ENCODE data around the gene CYB5R4. TPM values are rescaled to one million over a fixed set of nuclear protein-coding genes. Genes with fewer than 3 reads are reported as not detected.
"Not testable (repeated sequence)": the region's sequence is repeated elsewhere in the genome, so short reads cannot be mapped to it uniquely, and the experiment has no call there.

CYB5R4 gene
- total RNA-seq, 1 donor from 2014 or later: 17.1 TPM

- no peak for DNase-seq (ENCODE audit: low read depth)
Measured at GRCh38 chr6:83862776-83863471, 3.4 kb downstream of the CYB5R4 start.

- no peak for DNase-seq (ENCODE audit: low read depth)
Measured at GRCh38 chr6:83867043-83867442, 7.6 kb downstream of the CYB5R4 start.

GRCh38 chr6:83867527-83868161 lies 8.2 kb downstream of the CYB5R4 start:
- peak; percentile 51 for DNase-seq (ENCODE audit: low read depth)

GRCh38 chr6:83868639-83869038 lies 9.2 kb downstream of the CYB5R4 start:
- DNase-seq (ENCODE audit: low read depth): no peak

GRCh38 chr6:83870649-83871048 lies 11.2 kb downstream of the CYB5R4 start:
- DNase-seq (ENCODE audit: low read depth): no peak

- DNase-seq (ENCODE audit: low read depth): no peak
Measured at GRCh38 chr6:83872386-83873118, 13.1 kb downstream of the CYB5R4 start.

GRCh38 chr6:83873869-83874268 lies 14.4 kb downstream of the CYB5R4 start:
- DNase-seq (ENCODE audit: low read depth): no peak

GRCh38 chr6:83875843-83876242 lies 16.4 kb downstream of the CYB5R4 start:
- DNase-seq (ENCODE audit: low read depth): no peak

- DNase-seq (ENCODE audit: low read depth): no peak
Measured at GRCh38 chr6:83878902-83879644, 19.6 kb downstream of the CYB5R4 start.

GRCh38 chr6:83879746-83880145 lies 20.3 kb downstream of the CYB5R4 start:
- no peak for DNase-seq (ENCODE audit: low read depth)

GRCh38 chr6:83883240-83883639 lies 23.8 kb downstream of the CYB5R4 start:
- no peak for DNase-seq (ENCODE audit: low read depth)

- DNase-seq (ENCODE audit: low read depth): peak; percentile 63
Measured at GRCh38 chr6:83884523-83884922, 25.0 kb downstream of the CYB5R4 start.

GRCh38 chr6:83885984-83886383 lies 26.5 kb downstream of the CYB5R4 start:
- no peak for DNase-seq (ENCODE audit: low read depth)

GRCh38 chr6:83889621-83890020 lies 30.1 kb downstream of the CYB5R4 start:
- no peak for DNase-seq (ENCODE audit: low read depth)

GRCh38 chr6:83890520-83890919 lies 31.0 kb downstream of the CYB5R4 start:
- no peak for DNase-seq (ENCODE audit: low read depth)

GRCh38 chr6:83891586-83891985 lies 32.1 kb downstream of the CYB5R4 start:
- no peak for DNase-seq (ENCODE audit: low read depth)

GRCh38 chr6:83893024-83893423 lies 33.5 kb downstream of the CYB5R4 start:
- no peak for DNase-seq (ENCODE audit: low read depth)

- not testable (repeated sequence) for DNase-seq (ENCODE audit: low read depth)
Measured at GRCh38 chr6:83897094-83897493, 37.6 kb downstream of the CYB5R4 start.

GRCh38 chr6:83901624-83902023 lies 42.1 kb downstream of the CYB5R4 start:
- no peak for DNase-seq (ENCODE audit: low read depth)

- no peak for DNase-seq (ENCODE audit: low read depth)
Measured at GRCh38 chr6:83904395-83904794, 44.9 kb downstream of the CYB5R4 start.

- DNase-seq (ENCODE audit: low read depth): no peak
Measured at GRCh38 chr6:83905648-83906047, 46.2 kb downstream of the CYB5R4 start.
